NCI-H2107 treated with DMSO at 0.1 percent for 48 hours (cell line): Measurements from ENCODE around the gene USPL1.

Experiments used
- DNase-seq: peaks from one replicate; lab custom pipeline; 2025; ENCODE audit not compliant: unreplicated experiment; lab: John Stamatoyannopoulos, UW

Gene USPL1

GRCh38 chr13:30654430-30654829, 36.7 kb downstream of the USPL1 start:
- peak; percentile 42 for DNase-seq

DNA sequence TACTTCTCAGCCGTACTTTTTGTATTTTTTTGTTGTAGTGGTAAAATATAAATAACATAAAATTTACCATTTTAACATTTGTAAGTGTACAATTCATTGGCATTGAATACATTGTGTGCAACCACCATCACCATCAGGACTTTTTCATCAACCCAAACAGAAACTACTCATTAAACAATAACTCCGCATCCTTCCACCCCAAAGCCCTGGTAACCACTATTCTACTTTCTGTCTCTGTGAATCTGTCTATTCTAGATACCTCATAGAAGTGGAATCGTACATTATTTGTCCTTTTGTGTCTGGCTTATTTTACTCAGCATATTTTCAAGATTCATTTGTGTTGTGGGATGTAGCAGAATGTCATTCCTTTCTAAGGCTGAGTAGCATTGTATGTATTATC, 38.5 kb downstream of the USPL1 start:
- no peak for DNase-seq

DNA sequence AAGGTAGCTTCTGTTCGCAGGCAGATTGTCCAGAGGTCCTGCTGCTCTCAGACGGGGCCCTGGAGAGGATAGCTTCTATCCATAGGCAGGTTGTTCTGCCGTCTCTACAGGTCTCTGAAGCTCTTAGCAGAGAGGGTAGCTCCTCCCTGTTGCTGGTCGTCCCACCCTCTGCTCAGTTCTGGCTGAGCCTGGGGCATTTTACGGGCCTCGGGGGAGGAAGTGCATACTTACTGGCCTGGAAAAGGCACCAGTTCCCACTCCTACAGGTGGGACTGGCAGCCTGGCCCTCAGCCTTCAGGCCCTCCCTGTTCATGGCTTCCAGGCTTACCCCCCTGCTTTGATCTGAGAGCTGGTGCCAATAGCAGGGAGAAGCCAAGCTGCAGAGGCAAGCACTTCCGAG, 42.3 kb downstream of the USPL1 start:
- no peak for DNase-seq

- no peak for DNase-seq
These were observed 43.1 kb downstream of the USPL1 start for GRCh38 chr13:30660796-30661195.

GRCh38 chr13:30664689-30665275, 47.1 kb downstream of the USPL1 start:
- no peak for DNase-seq

- DNase-seq: no peak
These were observed 47.9 kb downstream of the USPL1 start for GRCh38 chr13:30665638-30666037.

GRCh38 chr13:30666113-30666512, 48.4 kb downstream of the USPL1 start:
- DNase-seq: no peak

- DNase-seq: no peak
These were observed 49.3 kb downstream of the USPL1 start for GRCh38 chr13:30667014-30667413.

DNA sequence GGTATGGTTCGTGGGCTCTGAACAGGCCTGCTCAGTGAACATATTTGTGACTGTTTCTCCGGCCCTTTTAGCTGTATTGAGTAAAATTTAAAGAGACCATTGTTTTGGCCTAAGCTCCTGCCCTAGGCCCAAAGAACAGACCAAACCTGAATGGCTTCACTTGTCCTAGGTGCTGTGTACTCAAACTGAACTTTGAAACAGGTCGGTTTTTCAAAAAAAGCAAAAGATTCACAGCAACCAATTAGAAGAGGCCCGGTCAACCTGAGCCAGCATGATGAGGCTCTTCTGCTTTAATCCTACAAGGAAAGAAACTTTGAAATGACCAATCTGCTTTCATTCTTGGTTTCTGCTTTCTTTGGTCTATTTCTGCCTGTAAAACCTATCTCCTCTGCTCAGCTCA, 50.6 kb downstream of the USPL1 start:
- DNase-seq: no peak

DNA sequence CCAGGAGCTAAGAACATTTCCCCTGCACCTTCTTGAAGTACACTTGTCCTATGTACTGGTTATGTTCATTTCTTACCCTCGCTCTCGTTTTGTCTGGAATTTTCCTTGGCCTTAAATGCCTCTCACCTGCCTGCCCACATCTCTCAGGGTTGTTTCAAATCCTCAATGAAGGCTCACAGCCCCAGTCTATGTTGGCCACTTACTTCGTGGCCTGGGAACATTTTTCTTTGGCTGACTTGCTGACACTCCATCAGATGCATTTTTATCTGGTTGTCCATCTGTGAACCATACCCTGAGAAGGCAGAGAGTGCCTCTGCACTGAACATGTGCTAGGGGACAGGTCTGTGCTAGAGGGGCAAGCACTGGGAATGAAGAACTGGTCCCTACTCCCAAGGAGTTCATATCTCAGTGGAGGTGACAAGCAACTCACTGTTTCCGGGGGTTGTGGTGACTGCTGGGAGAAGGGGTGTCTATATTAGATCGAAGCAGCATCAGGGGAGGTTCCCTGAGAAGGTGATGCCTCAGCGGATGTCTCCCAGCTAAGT, 53.6 kb downstream of the USPL1 start:
- DNase-seq: no peak

DNA sequence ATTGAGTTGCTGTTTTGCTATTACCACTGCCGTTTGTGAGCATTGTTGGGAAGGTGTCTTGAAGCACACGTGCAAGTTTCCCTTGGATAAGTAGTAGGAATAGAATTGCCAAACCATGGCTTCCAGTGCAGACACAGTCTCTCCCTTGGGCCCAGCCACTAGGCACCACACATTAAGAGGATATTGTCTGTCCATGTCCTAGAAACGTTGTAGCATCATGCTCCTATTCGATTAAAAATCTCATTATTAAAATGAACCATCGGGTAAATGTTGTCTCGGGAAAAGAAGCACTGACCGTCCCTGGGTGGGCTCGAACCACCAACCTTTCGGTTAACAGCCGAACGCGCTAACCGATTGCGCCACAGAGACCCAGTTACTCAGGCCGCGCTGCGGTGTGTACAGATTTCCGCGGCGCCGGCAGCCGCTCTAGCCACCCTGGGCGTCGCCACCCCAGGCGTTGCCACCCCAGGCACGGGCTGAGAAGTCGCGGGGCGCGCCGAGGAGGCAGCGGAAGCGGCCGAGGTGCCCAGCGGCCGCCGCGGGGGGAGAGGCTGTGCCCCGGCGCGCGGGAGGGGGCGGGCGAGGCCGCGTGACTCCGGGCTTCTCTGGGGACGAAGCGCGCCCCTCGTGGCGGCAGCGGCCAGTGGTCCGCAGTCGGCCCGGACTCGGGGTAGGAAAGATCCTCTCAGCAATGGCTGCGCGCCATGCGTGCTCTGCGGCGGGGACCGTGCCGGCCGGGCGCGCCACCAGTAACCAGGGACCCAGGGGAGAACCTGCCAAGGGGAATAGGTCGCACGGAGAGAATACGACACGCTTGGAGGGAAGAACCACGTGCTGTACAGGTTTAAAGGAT, 56.2 kb downstream of the USPL1 start:
- peak; percentile 54 for DNase-seq

DNA sequence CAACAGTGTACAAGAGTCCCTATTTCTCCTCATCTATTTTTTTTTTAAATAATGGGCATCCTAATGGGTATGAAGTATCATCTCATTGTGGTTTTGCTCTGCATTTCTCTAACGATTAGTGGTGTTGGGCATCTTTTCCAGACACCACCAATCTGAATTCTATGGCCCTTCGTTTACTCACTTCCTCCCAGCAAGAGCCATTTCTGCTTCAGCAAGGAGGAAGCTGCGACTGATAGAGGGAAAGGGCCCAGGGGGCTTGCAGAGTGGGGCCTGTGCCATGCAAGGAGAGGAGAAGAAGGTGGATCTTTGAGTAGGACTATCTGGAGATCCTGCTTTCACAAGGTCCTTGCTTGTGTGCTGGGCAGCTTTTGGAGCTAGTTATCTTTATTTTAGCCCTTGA, 58.0 kb downstream of the USPL1 start:
- DNase-seq: no peak

DNA sequence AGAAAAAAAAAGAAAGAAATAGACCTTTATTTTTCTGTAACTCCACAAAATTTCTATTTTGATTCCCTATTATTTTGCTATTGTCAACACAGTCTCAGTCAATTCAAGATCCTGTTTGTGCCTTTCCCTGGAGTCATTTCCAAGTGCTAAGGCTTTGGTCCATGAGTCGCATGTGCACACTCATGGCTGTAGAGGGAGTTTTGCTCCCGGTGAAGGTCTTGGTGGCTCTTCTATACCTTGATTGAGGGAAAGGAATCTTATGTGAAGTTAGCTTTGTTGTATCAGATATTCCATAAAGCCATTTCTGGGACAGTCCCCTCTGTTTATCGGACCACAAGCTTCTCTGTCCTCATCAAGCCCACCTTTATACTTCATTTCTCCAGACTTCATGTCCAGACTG, 59.0 kb downstream of the USPL1 start:
- DNase-seq: no peak

- DNase-seq: no peak
These were observed 62.0 kb downstream of the USPL1 start for GRCh38 chr13:30679483-30680330.

DNA sequence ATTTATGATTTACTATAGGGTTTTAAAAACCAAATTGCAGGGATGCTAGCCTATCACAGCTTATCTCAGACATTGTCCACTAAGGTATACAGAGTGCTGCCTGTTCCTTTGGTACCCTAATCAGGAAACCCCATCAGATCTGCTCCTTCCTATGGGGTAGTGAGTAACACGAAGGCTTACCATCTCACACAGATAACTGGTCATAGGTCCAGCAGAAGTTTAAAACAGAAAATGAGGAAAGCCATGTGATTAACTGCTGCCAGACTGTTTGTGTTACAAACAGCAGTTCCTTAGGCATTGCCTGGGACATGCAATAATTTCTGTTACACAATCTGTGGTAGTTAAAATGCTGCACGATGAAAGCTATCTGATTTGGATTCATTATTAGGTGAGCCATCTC, 64.1 kb downstream of the USPL1 start:
- DNase-seq: no peak

GRCh38 chr13:30685320-30685859, 67.7 kb downstream of the USPL1 start:
- DNase-seq: peak; percentile 11

DNA sequence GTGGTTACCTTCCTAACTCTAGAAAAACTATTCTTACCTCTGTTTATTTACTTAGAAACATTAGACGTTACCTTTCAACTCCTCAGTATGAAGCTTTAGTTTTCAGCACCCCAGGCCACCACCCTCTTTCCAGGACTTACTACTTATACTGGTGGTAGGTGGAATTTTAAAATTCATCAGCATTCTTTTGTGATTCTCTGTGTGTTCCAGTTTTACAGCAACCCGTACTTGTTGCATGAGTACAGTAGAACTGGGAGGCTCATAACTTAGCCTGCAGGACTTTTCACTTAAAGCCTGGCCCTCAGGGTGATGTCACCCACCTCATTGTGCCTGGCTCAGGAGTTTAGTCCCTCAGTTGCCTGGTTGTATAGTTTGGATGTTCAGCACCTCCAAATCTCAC, 68.3 kb downstream of the USPL1 start:
- DNase-seq: peak; percentile 18

GRCh38 chr13:30687601-30688000, 69.9 kb downstream of the USPL1 start:
- DNase-seq: no peak

DNA sequence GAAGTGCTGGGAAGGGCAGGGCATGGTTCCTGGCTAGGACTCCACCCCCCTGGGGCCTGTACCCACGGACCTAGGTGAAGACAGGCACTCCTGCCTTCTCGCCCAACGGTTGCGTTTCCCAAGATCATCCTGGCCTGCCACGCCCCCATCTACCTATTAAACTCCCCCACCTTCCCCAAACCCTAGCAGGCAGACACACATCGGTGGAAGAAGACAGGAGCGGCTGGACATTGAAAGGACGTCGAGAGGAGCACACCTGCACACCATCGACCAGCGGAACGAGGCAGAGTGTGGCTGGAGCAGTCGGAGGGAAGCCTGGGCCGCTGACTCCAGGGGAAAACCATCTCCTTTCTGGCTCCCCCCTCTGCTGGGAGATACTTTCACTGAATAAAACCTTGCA, 72.0 kb downstream of the USPL1 start:
- no peak for DNase-seq

- DNase-seq: no peak
These were observed 72.8 kb downstream of the USPL1 start for GRCh38 chr13:30690282-30691188.
